ENCODE results near the gene LHFPL2. TPM values are rescaled to one million over a fixed set of nuclear protein-coding genes. Genes with fewer than 3 reads are reported as not detected.

LHFPL2 gene
- total RNA-seq, 4 donors from 2014 or later: 34.4 to 79.6 (median 51.5) TPM

GRCh38 chr5:78604689-78605285, 43.8 kb downstream of the LHFPL2 start:
- 43 to 46% methylated on average over 3 to 4 of the region's 4 CpGs for WGBS, 2 donors (ENCODE audit: low coverage in 1 of 2)
- no peaks in the 10 kb centered on the region for H3K36me3 ChIP-seq
- intact Hi-C loops (cut with DNase I; ENCODE audit: low total_unique reads): no loop called here
- no peak for DNase-seq
- H3K4me1 ChIP-seq: peaks cover 21 to 49% (median 33%) of the 10 kb centered on the region in 4 donors
- H3K27ac ChIP-seq: peak overlapping the region; percentile 40 to 58 (median 47)
- TF ChIP-seq EP300 (IDR thresholded peaks at IDR 0.05; ENCODE audit: low read depth) (no peak), CTCF (IDR thresholded peaks at IDR 0.05) (no peak), POLR2AphosphoS5 (IDR thresholded peaks at IDR 0.05) (no peak), POLR2A (IDR thresholded peaks at IDR 0.05) (no peak)
- no peaks in the 10 kb centered on the region for H3K27me3 ChIP-seq
- H3K9me3 ChIP-seq: no peaks in the 10 kb centered on the region
- H3K4me3 ChIP-seq: no peak overlapping the region
- in situ Hi-C loops (cut with MboI; ENCODE audit: low pct_ligation_motif_present in 1 of 4, low pct_unique_long_range_greater_than_20kb in 1 of 4, low sequenced_read_pairs in 3 of 4): no loop called here

GRCh38 chr5:78603636-78604175, 44.9 kb downstream of the LHFPL2 start:
- DNase-seq: no peak
- Histone ChIP-seq H3K9me3 (no peaks in the 10 kb centered on the region), H3K27me3 (no peaks in the 10 kb centered on the region), H3K36me3 (no peaks in the 10 kb centered on the region), H3K27ac (peak overlapping the region in 2 of 4 donors; percentile 40 to 58), H3K4me3 (no peak overlapping the region), H3K4me1 (peaks cover 19 to 46% (median 32%) of the 10 kb centered on the region in 4 donors)
- TF ChIP-seq POLR2AphosphoS5 (IDR thresholded peaks at IDR 0.05) (no peak), CTCF (IDR thresholded peaks at IDR 0.05) (no peak), EP300 (IDR thresholded peaks at IDR 0.05; ENCODE audit: low read depth) (no peak), POLR2A (IDR thresholded peaks at IDR 0.05) (no peak)
- 93 to 100% methylated on average over 1 of the region's 1 CpG for WGBS, 2 donors (ENCODE audit: low coverage in 1 of 2)
- in situ Hi-C loops (cut with MboI; ENCODE audit: low pct_ligation_motif_present in 1 of 4, low pct_unique_long_range_greater_than_20kb in 1 of 4, low sequenced_read_pairs in 3 of 4): no loop called here
- intact Hi-C loops (cut with DNase I; ENCODE audit: low total_unique reads): no loop called here

- intact Hi-C loops (cut with DNase I; ENCODE audit: low total_unique reads): no loop called here
- DNase-seq: no peak
- Histone ChIP-seq H3K9me3 (no peaks in the 10 kb centered on the region), H3K4me3 (no peak overlapping the region), H3K27me3 (no peaks in the 10 kb centered on the region), H3K27ac (peak overlapping the region; percentile 50 to 79 (median 62)), H3K4me1 (peaks cover 19 to 47% (median 34%) of the 10 kb centered on the region in 4 donors), H3K36me3 (no peaks in the 10 kb centered on the region)
- in situ Hi-C loops (cut with MboI; ENCODE audit: low pct_ligation_motif_present in 1 of 4, low pct_unique_long_range_greater_than_20kb in 1 of 4, low sequenced_read_pairs in 3 of 4): no loop called here
- TF ChIP-seq POLR2AphosphoS5 (IDR thresholded peaks at IDR 0.05) (no peak), EP300 (IDR thresholded peaks at IDR 0.05; ENCODE audit: low read depth) (no peak), CTCF (IDR thresholded peaks at IDR 0.05) (no peak), POLR2A (IDR thresholded peaks at IDR 0.05) (no peak)
- WGBS, 2 donors (ENCODE audit: low coverage in 1 of 2): 83 to 86% methylated on average over 1 to 2 of the region's 2 CpGs
Observed at GRCh38 chr5:78602400-78602799, 46.2 kb downstream of the LHFPL2 start.

- H3K9me3 ChIP-seq: no peaks in the 10 kb centered on the region
- H3K4me1 ChIP-seq: peaks cover 19 to 53% (median 38%) of the 10 kb centered on the region in 4 donors
- intact Hi-C loops (cut with DNase I; ENCODE audit: low total_unique reads) (no loop called here), in situ Hi-C loops (cut with MboI; ENCODE audit: low pct_ligation_motif_present in 1 of 4, low pct_unique_long_range_greater_than_20kb in 1 of 4, low sequenced_read_pairs in 3 of 4) (no loop called here)
- H3K36me3 ChIP-seq: no peaks in the 10 kb centered on the region
- WGBS, 2 donors (ENCODE audit: low coverage in 1 of 2): 49 to 69% methylated on average over 3 of the region's 3 CpGs
- H3K4me3 ChIP-seq: no peak overlapping the region
- peak overlapping the region; percentile 50 to 79 (median 62) for H3K27ac ChIP-seq
- H3K27me3 ChIP-seq: no peaks in the 10 kb centered on the region
- TF ChIP-seq EP300 (IDR thresholded peaks at IDR 0.05; ENCODE audit: low read depth) (no peak), CTCF (IDR thresholded peaks at IDR 0.05) (no peak), POLR2AphosphoS5 (IDR thresholded peaks at IDR 0.05) (no peak), POLR2A (IDR thresholded peaks at IDR 0.05) (no peak)
- DNase-seq: no peak
Observed at GRCh38 chr5:78601559-78602314, 46.8 kb downstream of the LHFPL2 start.

Measured in transverse colon (tissue), 4 donors.